Stimulated activated naive CD4-positive, alpha-beta T cell (primary cell): ENCODE results near the gene TMEM255B.
"Not testable (repeated sequence)": the region's sequence is repeated elsewhere in the genome, so short reads cannot be mapped to it uniquely, and the experiment has no call there.

ENCODE experiments used
- DNase-seq, 6 experiments: peaks; one replicate each; lab custom pipeline; 2025; lab: John Stamatoyannopoulos, UW

TMEM255B gene

DNA sequence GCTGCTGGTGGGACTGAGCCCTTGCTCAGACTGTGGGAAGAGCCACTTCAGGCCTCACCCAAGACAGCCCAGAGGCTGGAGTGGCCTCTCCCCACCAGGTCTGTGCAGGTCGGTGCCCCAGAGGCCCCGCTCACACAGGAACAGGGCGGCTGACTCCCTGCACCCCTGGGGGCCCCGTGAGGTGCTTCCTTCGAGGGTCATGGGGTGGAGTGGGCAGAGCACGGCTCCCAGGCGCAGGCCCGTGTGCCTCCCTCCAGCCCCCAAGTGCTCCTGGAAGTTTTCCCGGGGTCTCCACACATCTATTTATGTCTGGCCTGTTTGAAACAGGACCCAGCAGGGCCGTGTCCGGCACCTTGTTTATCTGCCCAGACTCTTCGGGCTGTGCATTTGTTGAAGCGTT is 9.5 kb upstream of the TMEM255B start:
- DNase-seq: no peak

DNA sequence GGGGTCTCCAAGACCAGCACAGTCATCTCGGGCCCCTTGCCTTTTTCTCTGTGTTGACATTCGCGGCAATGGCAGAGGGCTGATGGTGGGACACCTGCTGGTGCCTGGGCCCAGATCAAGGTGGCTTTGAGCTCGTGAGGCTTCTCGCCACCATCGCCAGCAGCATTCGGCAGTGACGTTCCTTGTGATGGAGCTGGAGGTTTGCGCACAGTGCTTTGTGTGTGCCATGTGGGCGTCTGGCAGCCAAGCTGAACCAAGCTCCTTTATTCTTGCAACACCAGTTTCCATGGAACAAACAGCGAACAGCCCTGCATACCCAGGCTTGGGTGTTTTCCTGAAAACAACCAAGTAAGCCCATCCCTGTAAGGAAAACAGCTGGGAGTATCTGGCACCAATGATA is 9.1 kb upstream of the TMEM255B start:
- no peak for DNase-seq

DNA sequence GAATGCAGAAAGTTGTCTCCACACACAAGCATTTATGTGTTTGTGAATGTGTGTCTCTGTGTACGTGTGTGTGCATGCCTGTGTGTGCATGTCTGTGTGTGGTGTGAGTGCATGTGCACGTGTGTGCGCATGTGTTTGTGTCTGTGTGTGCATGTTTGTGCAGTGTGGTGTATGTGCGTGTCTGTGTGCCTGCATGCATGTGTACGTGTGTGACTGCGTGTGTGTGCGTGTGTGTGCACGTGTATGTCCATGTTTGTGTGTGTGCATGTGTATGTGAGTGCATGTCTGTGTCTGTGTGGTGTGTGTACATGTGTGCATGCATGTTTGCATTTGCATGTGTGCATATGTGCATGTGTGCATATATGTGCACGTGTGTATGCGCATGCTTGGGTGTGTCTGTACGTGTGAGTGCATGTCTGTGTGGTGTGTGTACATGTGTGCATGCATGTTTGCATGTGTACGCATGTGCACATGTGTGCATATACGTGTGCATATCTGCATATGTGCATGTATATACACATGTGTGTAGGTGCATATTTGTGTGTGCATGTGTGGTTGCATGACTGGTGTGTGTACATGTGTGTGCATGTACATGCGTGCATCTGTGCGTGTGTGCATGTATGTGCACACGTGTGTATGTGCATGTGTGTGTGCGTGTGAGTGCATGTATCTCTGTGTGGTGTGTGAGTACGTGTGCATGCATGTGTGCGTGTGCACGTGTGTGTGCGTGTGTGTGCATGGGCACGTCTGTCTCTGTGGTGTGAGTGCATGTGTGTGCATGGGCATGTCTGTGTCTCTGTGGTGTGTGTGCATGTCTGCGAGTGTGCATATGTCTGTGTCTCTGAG is 8.2 kb upstream of the TMEM255B start:
- no peak for DNase-seq

- DNase-seq: no peak
Observed at GRCh38 chr13:113751491-113751890, 7.5 kb upstream of the TMEM255B start.

DNA sequence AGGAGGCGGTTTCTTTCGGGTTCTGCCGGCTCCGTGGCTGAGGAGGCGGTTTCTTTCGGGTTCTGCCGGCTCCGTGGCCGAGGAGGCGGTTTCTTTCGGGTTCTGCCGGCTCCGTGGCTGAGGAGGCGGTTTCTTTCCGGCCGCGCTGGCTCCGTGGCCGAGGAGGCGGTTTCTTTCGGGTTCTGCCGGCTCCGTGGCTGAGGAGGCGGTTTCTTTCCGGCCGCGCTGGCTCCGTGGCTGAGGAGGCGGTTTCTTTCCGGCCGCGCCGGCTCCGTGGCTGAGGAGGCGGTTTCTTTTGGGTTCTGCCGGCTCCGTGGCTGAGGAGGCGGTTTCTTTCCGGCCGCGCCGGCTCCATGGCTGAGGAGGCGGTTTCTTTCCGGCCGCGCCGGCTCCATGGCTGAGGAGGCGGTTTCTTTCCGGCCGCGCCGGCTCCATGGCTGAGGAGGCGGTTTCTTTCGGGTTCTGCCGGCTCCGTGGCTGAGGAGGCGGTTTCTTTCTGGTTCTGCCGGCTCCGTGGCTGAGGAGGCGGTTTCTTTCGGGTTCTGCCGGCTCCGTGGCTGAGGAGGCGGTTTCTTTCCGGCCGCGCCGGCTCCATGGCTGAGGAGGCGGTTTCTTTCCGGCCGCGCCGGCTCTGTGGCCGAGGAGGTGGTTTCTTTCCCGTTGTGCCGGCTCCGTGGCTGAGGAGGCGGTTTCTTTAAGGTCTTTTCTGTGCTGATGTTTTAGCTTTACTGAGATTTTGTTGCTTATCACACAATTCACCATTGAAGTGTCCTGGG is 6.6 kb upstream of the TMEM255B start:
- DNase-seq: not testable (repeated sequence)

- no peak for DNase-seq
Observed at GRCh38 chr13:113753171-113753570, 5.9 kb upstream of the TMEM255B start.

- no peak for DNase-seq
Observed at GRCh38 chr13:113754242-113754641, 4.8 kb upstream of the TMEM255B start.

DNA sequence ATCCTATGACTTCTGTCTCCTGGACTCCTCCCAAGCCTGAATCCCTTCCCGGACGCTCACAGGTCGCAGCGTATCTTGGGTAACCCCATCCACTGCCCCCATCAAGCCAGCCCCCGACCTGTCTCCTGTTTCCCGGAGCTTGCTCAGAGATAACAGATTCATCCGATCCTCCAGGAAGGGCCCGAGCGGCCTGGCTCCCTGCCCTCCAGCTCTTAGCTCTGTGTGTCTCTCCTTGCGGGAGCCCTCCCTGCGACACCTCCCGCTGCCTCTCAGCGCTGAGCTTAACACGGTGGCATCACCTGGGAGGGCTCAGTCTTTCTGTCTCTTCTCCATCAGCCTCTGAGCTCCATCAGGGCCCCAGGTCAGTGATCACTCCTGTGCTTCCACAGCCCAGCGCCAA is 4.3 kb upstream of the TMEM255B start:
- no peak for DNase-seq

DNA sequence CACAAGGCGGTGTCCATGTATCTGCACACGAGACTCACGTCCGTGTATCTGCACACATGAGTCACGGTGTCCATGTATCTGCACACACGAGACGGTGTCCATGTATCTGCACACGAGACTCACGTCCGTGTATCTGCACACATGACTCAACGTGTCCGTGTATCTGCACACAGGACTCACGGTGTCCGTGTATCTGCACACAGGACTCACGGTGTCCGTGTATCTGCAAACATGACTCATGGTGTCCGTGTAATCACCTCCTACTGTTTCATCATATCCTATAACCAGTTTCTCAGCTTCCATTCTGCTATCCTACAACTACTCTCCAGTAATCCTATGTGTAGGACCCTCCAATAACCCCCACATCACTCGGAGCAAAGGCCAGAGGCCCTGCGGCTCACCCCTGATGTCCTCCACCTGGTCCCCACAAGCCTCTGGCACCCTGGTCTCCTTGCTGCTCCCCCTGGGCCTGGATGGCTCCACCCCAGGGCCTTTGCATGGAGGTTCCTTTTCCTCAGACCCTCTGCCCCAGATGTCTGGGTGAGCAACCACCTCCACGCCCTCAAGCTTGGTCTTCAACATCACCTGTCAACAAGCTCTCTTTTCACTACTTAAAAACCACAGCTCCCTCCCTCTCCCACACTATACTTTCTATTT is 2.5 kb upstream of the TMEM255B start:
- DNase-seq: no peak

- DNase-seq: no peak
Observed at GRCh38 chr13:113759525-113760137, 605 bp downstream of the TMEM255B start.

- no peak for DNase-seq
Observed at GRCh38 chr13:113761136-113761535, 2.1 kb downstream of the TMEM255B start.

- DNase-seq: no peak
Observed at GRCh38 chr13:113762075-113762474, 3.0 kb downstream of the TMEM255B start.

- DNase-seq: no peak
Observed at GRCh38 chr13:113762538-113762937, 3.5 kb downstream of the TMEM255B start.

GRCh38 chr13:113763254-113763653 is 4.2 kb downstream of the TMEM255B start:
- DNase-seq: no peak

DNA sequence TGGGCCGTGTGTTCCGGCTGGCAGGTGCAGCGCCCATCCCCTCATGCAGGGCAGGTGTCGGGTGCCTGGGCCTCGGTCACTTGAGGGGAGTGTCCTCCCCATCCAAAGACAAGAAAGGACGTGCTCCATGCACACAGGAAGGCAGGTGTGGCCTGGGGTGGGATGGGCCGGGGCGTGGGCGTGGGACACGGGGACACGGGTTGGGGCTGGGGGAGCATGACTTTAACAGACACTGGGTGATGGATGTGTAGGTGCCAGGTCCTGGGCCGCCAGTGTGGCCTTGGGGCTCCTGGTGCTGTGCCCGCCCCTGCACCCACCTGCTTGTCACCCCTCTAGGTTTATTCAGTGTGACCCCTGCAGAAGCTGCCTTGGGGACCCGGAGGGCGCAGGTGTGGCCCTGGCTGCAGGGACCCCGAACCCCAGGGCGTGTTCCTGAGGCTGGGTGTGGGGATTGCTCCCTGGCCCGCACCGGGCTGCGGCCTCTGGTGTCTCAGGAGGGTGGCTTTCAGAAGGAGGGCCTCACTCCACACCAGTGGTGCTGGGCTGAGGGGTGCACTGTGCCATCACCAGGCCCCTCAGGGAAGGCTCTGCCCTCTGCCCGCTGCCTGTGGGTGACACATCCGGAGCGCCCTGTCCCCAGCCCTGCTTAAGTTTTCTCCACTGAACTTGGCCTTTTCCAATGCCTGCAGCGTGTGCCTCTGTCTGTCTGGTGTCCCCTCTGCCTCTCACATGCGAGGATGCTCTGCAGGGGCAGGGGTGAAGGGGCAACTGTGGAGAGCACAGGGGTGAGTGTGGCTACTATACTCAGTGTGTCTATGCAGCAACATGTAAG is 5.2 kb downstream of the TMEM255B start:
- no peak for DNase-seq

GRCh38 chr13:113764793-113765563 is 6.0 kb downstream of the TMEM255B start:
- no peak for DNase-seq

- DNase-seq: no peak
Observed at GRCh38 chr13:113765564-113765910, 6.5 kb downstream of the TMEM255B start.

DNA sequence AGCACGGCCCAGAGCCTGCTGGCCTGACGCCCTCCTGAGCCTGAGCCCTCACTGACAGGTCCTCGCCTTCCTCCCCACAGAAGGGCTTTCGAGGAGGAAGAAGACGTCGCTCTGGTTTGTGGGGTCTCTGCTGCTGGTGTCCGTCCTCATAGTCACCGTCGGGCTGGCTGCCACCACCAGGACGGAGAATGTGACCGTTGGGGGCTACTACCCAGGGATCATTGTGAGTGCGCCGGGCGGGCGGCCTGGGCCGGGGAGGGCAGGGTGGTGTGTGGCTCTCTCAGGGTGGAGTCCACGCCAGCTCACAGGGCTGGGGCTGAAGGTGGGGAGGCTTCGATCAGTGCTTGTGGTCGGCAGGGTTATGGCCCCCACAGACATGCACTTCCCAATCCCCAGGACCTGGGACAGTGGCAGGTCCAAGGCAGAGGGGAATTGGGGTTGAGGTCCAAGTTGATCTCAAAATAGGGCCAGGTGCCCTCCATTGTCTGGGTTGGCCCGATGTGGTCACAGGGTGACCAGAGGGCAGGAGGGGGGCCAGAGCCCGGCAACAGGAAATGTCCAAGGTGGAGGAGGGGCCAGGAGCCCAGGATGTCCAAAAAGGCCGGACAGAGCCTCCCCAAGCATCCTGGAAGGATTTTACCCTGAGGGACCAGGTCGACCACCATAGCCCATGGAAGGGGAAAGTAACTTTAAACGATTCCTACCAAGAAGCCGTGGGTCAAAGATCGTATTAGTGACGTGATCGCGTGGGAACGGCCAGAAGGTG is 7.2 kb downstream of the TMEM255B start:
- no peak for DNase-seq

GRCh38 chr13:113767366-113767765 is 8.3 kb downstream of the TMEM255B start:
- DNase-seq: no peak
